ENCODE measurements around the gene SND1.

DNA sequence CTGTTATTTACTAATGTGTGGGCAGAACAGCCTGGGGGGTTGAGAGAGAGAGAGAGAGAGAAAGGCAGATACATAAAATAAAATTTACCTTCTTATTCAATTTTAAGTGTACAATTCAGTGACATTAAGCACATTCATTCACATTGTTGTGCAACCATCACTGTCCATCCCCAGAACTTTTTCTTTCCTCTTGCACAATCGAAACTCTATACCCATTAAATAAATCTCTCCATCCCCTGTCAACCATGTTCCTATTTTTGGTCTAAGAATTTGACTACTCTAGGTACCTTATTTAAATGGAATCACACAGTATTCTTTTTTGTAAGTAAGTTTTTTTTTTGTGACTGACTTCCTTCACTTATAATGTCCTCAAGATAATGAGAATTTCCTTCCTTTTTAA, 181.6 kb downstream of the SND1 start:
- TF ChIP-seq, protein P1, sequence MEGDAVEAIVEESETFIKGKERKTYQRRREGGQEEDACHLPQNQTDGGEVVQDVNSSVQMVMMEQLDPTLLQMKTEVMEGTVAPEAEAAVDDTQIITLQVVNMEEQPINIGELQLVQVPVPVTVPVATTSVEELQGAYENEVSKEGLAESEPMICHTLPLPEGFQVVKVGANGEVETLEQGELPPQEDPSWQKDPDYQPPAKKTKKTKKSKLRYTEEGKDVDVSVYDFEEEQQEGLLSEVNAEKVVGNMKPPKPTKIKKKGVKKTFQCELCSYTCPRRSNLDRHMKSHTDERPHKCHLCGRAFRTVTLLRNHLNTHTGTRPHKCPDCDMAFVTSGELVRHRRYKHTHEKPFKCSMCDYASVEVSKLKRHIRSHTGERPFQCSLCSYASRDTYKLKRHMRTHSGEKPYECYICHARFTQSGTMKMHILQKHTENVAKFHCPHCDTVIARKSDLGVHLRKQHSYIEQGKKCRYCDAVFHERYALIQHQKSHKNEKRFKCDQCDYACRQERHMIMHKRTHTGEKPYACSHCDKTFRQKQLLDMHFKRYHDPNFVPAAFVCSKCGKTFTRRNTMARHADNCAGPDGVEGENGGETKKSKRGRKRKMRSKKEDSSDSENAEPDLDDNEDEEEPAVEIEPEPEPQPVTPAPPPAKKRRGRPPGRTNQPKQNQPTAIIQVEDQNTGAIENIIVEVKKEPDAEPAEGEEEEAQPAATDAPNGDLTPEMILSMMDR (IDR thresholded peaks at IDR 0.05 in 8 of 11, conservative IDR thresholded peaks at IDR 0.05 in 3 of 11), result no peak
- TF ChIP-seq POLR2AphosphoS5 (IDR thresholded peaks at IDR 0.05), result no peak
